IMR-90 (cell line): ENCODE measurements around the gene CEP41.

Source experiments
- CEBPB ChIP-seq: IDR thresholded peaks from 2 replicates; pipeline ENCODE4 v1.6.1; 2012; ENCODE audit warnings: low read depth, low read length, improper control_type of control experiment
- FOS ChIP-seq: fragments of 150-350 bp; IDR thresholded peaks from 2 replicates; pipeline ENCODE4 v1.6.1; 2016; ENCODE audit warnings: low read depth, low read length
- MAFK ChIP-seq: IDR thresholded peaks from 2 replicates; pipeline ENCODE4 v1.6.1; 2012; ENCODE audit warnings: low read depth, low read length, improper control_type of control experiment
- MAZ ChIP-seq: IDR thresholded peaks from 2 replicates; pipeline ENCODE4 v1.6.1; 2012; ENCODE audit warnings: low read depth, mild to moderate bottlenecking, low read length, improper control_type of control experiment, moderate library complexity, borderline replicate concordance
- MXI1 ChIP-seq: IDR thresholded peaks from 2 replicates; pipeline ENCODE4 v1.6.1; 2012; ENCODE audit warnings: low read depth, mild to moderate bottlenecking, low read length, moderate library complexity, borderline replicate concordance
- POLR2A ChIP-seq: IDR thresholded peaks from 2 replicates; pipeline ENCODE4 v1.6.1; 2012; ENCODE audit warnings: mild to moderate bottlenecking, low read depth, low read length
- RAD21 ChIP-seq: IDR thresholded peaks from 2 replicates; pipeline ENCODE4 v1.6.1; 2012; ENCODE audit warnings: low read length, improper control_type of control experiment
- RCOR1 ChIP-seq: IDR thresholded peaks from 2 replicates; pipeline ENCODE4 v1.6.1; 2012; ENCODE audit warnings: mild to moderate bottlenecking, low read length, improper control_type of control experiment; ENCODE audit not compliant: insufficient replicate concordance
- RFX5 ChIP-seq: IDR thresholded peaks from 2 replicates; pipeline ENCODE4 v1.8.0; 2012; ENCODE audit warnings: low read depth, mild to moderate bottlenecking, low read length, moderate library complexity
- SMC3 ChIP-seq: fragments of 150-350 bp; IDR thresholded peaks from 2 replicates; pipeline ENCODE4 v1.6.1; 2016; ENCODE audit warnings: low read depth, mild to moderate bottlenecking, antibody characterized with exemption, low read length, moderate library complexity
- TF ChIP-seq, protein P1 (sequence below): conservative IDR thresholded peaks from 2 replicates; pipeline ENCODE4 v1.5.1; 2012; ENCODE audit warnings: mild to moderate bottlenecking, low read depth, low read length, improper control_type of control experiment
- TF ChIP-seq, protein P2 (sequence below): fragments of 150-350 bp; IDR thresholded peaks from 2 replicates; pipeline ENCODE4 v1.6.1; 2017; ENCODE audit warnings: mild to moderate bottlenecking, antibody characterized with exemption, low read length, low read depth
- TF ChIP-seq, protein P3 (sequence below): fragments of 150-350 bp; IDR thresholded peaks from 2 replicates; pipeline ENCODE4 v1.6.1; 2016; ENCODE audit warnings: low read depth, mild to moderate bottlenecking, low read length, moderate library complexity, borderline replicate concordance

DNA sequence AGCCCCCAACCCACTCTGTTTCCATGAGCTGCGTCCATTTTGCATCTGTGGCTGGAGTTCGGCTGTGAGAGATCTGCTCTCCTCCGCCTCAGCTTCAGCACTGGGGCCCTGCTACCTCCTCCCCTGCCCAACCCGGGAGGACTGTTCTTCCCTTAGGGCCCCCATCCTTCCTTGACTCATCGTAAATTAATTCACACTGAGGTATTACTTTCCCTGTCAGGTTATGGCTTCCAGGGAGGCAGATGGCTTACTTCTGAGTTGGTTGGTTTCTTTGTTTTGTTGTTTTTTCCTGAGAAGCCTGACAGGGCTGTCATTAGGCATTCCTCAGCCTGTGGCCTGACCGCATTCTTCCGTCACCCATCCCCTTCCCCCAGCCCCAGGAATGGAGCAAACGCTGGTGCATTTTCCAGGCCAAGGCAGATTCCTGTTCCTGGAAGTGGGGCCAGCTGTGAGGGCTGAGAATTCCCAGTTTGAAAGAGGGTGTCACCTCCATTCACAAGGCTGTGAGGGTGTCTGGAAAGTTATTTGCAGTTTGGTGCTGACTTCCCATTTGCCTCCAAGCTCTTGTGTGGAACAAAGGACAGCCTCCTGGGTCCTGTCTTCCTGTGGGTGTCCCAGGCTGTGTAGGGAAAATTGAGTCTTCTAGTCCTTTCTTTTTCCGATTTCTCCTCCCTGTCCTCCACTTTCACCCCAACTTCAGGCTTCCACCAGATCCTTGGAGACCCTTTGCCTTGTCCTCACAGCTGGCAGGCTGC lies 84.5 kb downstream of the CEP41 start:
- TF ChIP-seq, protein P1, sequence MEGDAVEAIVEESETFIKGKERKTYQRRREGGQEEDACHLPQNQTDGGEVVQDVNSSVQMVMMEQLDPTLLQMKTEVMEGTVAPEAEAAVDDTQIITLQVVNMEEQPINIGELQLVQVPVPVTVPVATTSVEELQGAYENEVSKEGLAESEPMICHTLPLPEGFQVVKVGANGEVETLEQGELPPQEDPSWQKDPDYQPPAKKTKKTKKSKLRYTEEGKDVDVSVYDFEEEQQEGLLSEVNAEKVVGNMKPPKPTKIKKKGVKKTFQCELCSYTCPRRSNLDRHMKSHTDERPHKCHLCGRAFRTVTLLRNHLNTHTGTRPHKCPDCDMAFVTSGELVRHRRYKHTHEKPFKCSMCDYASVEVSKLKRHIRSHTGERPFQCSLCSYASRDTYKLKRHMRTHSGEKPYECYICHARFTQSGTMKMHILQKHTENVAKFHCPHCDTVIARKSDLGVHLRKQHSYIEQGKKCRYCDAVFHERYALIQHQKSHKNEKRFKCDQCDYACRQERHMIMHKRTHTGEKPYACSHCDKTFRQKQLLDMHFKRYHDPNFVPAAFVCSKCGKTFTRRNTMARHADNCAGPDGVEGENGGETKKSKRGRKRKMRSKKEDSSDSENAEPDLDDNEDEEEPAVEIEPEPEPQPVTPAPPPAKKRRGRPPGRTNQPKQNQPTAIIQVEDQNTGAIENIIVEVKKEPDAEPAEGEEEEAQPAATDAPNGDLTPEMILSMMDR = no peak
- TF ChIP-seq FOS = peak; percentile 81; the same call in 1 of the 2 replicates
- TF ChIP-seq, protein P2, sequence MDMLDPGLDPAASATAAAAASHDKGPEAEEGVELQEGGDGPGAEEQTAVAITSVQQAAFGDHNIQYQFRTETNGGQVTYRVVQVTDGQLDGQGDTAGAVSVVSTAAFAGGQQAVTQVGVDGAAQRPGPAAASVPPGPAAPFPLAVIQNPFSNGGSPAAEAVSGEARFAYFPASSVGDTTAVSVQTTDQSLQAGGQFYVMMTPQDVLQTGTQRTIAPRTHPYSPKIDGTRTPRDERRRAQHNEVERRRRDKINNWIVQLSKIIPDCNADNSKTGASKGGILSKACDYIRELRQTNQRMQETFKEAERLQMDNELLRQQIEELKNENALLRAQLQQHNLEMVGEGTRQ = no peak
- TF ChIP-seq MXI1 = no peak
- peak; percentile 70; the same call in 1 of the 2 replicates for TF ChIP-seq POLR2A
- TF ChIP-seq MAFK = peak; percentile 40; the same call in 1 of the 2 replicates
- 0 out of 2 replicates have a peak, but pooled peaks have one; percentile 3 for TF ChIP-seq SMC3
- TF ChIP-seq, protein P3, sequence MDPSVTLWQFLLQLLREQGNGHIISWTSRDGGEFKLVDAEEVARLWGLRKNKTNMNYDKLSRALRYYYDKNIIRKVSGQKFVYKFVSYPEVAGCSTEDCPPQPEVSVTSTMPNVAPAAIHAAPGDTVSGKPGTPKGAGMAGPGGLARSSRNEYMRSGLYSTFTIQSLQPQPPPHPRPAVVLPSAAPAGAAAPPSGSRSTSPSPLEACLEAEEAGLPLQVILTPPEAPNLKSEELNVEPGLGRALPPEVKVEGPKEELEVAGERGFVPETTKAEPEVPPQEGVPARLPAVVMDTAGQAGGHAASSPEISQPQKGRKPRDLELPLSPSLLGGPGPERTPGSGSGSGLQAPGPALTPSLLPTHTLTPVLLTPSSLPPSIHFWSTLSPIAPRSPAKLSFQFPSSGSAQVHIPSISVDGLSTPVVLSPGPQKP = no peak
- peak; percentile 30; the same call in 1 of the 2 replicates for TF ChIP-seq RAD21
- no peak for TF ChIP-seq RFX5
- TF ChIP-seq MAZ = peak; percentile 96
- TF ChIP-seq CEBPB = peak; percentile 22; the same call in 1 of the 2 replicates
- TF ChIP-seq RCOR1 = peak; percentile 68
